Measurements from ENCODE around the gene MYRF.

DNA sequence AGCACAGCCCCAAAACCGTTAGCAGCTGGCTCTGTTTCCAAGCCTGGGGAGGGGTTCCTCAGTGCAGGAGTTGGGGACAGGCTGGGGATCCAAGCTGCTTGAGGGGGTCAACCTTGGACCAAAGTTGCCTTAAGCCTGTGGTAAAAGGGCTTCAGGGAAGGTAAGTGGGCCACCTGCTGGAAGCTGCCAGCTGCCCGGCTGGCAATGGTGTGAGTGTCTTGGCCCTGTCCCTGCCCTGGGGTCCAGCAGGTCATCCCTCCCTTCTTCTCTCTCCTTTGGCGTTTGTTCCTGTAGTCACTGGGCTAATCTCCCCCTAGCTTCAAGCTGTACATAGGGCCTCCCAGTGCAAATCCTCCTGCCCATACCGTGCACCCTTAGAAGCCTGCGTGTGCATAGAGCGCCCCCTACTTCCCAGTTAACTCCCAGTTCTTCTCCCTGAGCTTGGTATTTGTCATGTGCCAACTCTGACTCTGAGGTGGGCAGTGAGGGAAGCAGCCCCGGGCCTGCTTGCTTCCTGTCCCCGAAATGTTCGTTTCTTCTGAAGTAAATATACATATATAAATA is 35.6 kb downstream of the MYRF start:
- TF ChIP-seq TAF1 (IDR thresholded peaks at IDR 0.05; ENCODE audit: low read depth) (no peak), EP300 (IDR thresholded peaks at IDR 0.05; ENCODE audit: borderline replicate concordance) (no peak), CEBPB (IDR thresholded peaks at IDR 0.05) (no peak), FOXM1 (IDR thresholded peaks at IDR 0.05; ENCODE audit: borderline replicate concordance, low read depth) (no peak), NFIC (IDR thresholded peaks at IDR 0.05) (no peak), RAD21 (IDR thresholded peaks at IDR 0.05; ENCODE audit: low read depth) (peak; percentile 60), YY1 (IDR thresholded peaks at IDR 0.05; ENCODE audit: low read depth) (no peak)
- TF ChIP-seq, protein P1, sequence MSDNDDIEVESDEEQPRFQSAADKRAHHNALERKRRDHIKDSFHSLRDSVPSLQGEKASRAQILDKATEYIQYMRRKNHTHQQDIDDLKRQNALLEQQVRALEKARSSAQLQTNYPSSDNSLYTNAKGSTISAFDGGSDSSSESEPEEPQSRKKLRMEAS (IDR thresholded peaks at IDR 0.05), result no peak
- TF ChIP-seq, protein P2, sequence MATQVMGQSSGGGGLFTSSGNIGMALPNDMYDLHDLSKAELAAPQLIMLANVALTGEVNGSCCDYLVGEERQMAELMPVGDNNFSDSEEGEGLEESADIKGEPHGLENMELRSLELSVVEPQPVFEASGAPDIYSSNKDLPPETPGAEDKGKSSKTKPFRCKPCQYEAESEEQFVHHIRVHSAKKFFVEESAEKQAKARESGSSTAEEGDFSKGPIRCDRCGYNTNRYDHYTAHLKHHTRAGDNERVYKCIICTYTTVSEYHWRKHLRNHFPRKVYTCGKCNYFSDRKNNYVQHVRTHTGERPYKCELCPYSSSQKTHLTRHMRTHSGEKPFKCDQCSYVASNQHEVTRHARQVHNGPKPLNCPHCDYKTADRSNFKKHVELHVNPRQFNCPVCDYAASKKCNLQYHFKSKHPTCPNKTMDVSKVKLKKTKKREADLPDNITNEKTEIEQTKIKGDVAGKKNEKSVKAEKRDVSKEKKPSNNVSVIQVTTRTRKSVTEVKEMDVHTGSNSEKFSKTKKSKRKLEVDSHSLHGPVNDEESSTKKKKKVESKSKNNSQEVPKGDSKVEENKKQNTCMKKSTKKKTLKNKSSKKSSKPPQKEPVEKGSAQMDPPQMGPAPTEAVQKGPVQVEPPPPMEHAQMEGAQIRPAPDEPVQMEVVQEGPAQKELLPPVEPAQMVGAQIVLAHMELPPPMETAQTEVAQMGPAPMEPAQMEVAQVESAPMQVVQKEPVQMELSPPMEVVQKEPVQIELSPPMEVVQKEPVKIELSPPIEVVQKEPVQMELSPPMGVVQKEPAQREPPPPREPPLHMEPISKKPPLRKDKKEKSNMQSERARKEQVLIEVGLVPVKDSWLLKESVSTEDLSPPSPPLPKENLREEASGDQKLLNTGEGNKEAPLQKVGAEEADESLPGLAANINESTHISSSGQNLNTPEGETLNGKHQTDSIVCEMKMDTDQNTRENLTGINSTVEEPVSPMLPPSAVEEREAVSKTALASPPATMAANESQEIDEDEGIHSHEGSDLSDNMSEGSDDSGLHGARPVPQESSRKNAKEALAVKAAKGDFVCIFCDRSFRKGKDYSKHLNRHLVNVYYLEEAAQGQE (IDR thresholded peaks at IDR 0.05; ENCODE audit: low read depth), result no peak
